RPMI7951 (cell line): ENCODE measurements around the gene NXPE2. TPM values are rescaled to one million over a fixed set of nuclear protein-coding genes. Genes with fewer than 3 reads are reported as not detected.

Experiments used
- DNase-seq: peaks from one replicate; pipeline ENCODE4 v3.0.0-alpha.2; 2012; ENCODE audit warnings: low read depth
- total RNA-seq: library from RNA; depleted of rRNA; stranded (reverse); fragments of >200 nt; shearing (Covaris generic); gene quantifications from 2 replicates; pipeline ENCODE4 v1.2.3, GENCODE V29; 2014; rRNA removed

NXPE2 gene
- total RNA-seq, 1 experiment from 2014 or later = 0.12 TPM

DNA sequence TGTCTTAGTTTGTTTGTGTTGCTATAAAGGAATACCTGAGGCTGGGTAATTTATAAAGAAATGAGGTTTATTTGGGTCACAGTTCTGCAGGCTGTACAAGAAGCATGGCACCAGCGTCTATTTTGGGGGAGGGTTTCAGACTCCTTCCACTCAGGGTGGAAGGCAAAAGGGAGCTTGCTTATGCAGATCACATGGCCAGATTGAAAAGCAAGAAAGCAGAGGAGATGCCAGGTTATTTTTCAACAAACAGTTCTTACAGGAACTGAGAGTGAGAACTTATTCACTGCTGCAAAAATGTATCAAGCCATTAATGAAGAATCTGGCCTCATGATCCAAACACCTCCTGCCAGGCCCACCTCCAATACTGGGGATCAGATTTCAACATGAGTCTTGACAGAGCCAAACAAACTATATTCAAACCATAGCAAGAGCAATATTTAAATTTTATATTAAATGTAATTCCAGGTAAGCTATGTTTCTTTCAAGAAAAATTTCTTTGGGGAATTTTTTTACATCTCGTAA is 66.9 kb downstream of the NXPE2 start:
- no peak for DNase-seq

DNA sequence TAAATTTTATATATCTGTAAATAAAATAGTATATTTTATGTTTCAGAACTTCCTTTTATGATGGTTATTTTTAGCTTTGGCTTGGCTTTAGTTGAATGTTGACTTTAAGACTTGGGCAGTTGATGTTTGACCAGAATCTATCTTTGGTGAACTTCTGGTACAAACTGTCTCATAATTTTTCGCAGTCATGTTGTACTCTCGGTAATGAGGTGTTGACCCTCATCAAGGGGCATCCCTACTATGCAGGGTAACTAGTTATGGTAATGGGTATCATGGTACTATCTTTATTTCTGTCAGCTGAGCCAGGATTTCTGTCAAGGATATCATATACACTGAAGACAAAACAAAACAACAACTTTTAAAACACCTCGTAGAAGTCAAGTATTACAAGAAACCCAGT is 67.7 kb downstream of the NXPE2 start:
- DNase-seq = no peak

Other genes with a start within 250 kb of the NXPE2 start
- gene REXO2, start 239.1 kb upstream of the NXPE2 start, total RNA-seq = 331 and 366 TPM in 2 replicates
- not detected in 2 replicates for gene NXPE1, start 118.6 kb upstream of the NXPE2 start, total RNA-seq
- gene NXPE4, start 82.7 kb upstream of the NXPE2 start, total RNA-seq = not detected in 2 replicates